ENCODE data around the gene DNAJC10. TPM values are rescaled to one million over a fixed set of nuclear protein-coding genes. Genes with fewer than 3 reads are reported as not detected.

DNAJC10 gene
- total and polyA plus RNA-seq, 2 donors (not counting 3 experiments of a cell fraction or from before 2014, with no cell fraction given): 45.1 to 201 TPM

DNA sequence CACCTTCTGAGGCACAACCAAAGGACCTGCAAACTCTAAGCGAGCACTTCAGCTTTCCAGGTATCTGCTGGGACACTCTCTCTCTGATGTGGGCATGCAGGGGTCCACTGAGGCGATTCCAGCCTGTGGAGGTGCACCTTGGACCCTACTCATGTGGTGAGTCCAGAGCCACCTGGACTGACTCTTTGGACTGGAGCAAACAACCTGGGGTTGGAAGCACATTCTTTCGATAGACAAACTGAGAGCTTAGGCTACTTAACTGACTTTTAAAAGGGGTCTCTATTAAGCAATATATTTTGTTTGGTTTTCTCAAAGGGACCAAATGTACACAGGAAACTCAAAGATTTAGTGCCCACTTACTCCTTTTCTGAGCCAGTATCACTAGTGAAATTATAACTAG lies 98.7 kb downstream of the DNAJC10 start:
- ChIA-PET CTCF (no interaction called here), POLR2A (no interaction called here)
- TF ChIP-seq FOS (IDR thresholded peaks at IDR 0.05; ENCODE audit: borderline replicate concordance, insufficient read depth, low read length): no peak
- no peak for TF ChIP-seq EZH2 (IDR thresholded peaks at IDR 0.05; ENCODE audit: borderline replicate concordance, low read depth, low read length, severe bottlenecking)
- no peak for TF ChIP-seq GATA2 (IDR thresholded peaks at IDR 0.05; ENCODE audit: insufficient read depth, insufficient read length, low read depth, low read length)
- TF ChIP-seq, protein P1, sequence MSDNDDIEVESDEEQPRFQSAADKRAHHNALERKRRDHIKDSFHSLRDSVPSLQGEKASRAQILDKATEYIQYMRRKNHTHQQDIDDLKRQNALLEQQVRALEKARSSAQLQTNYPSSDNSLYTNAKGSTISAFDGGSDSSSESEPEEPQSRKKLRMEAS (IDR thresholded peaks at IDR 0.05; ENCODE audit: insufficient read depth, insufficient read length): no peak
- no peak for TF ChIP-seq POLR2AphosphoS5 (IDR thresholded peaks at IDR 0.05; ENCODE audit: insufficient read depth, low read depth, low read length)
- TF ChIP-seq, protein P2, sequence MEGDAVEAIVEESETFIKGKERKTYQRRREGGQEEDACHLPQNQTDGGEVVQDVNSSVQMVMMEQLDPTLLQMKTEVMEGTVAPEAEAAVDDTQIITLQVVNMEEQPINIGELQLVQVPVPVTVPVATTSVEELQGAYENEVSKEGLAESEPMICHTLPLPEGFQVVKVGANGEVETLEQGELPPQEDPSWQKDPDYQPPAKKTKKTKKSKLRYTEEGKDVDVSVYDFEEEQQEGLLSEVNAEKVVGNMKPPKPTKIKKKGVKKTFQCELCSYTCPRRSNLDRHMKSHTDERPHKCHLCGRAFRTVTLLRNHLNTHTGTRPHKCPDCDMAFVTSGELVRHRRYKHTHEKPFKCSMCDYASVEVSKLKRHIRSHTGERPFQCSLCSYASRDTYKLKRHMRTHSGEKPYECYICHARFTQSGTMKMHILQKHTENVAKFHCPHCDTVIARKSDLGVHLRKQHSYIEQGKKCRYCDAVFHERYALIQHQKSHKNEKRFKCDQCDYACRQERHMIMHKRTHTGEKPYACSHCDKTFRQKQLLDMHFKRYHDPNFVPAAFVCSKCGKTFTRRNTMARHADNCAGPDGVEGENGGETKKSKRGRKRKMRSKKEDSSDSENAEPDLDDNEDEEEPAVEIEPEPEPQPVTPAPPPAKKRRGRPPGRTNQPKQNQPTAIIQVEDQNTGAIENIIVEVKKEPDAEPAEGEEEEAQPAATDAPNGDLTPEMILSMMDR (IDR thresholded peaks at IDR 0.05; ENCODE audit: extremely low read depth in 1 of 2, insufficient read depth in 1 of 2, low read depth in 1 of 2, low read length in 2 of 2): no peak
- no peak for TF ChIP-seq MYC (IDR thresholded peaks at IDR 0.05; ENCODE audit: low read depth, low read length)
- TF ChIP-seq POLR2A (IDR thresholded peaks at IDR 0.05; ENCODE audit: low read depth, low read length): no peak
- TF ChIP-seq JUN (IDR thresholded peaks at IDR 0.05; ENCODE audit: borderline replicate concordance, insufficient read depth, insufficient read length, low read depth): no peak
- Histone ChIP-seq H3K4me1 (ENCODE audit: control insufficient read depth, extremely low read depth, insufficient read depth, low read length) (no peaks in the 10 kb centered on the region), H2AFZ (ENCODE audit: low read depth, low read length) (no peak overlapping the region), H3K79me2 (ENCODE audit: control insufficient read depth, insufficient read depth, low read length) (no peaks in the 10 kb centered on the region), H3K27me3 (ENCODE audit: control insufficient read depth in 2 of 2, insufficient read depth in 2 of 2, low read length in 2 of 2) (peaks cover 12 to 14% of the 10 kb centered on the region in 2 experiments), H3K27ac (ENCODE audit: insufficient read depth, low read depth, low read length) (no peak overlapping the region), H4K20me1 (replicated peaks; ENCODE audit: control insufficient read depth, extremely low read depth, insufficient read depth, low read length) (no peaks in the 10 kb centered on the region), H3K9me1 (replicated peaks; ENCODE audit: control insufficient read depth, extremely low read depth, insufficient read depth, low read length) (no peaks in the 10 kb centered on the region), H3K4me2 (ENCODE audit: insufficient read depth, low read length) (no peak overlapping the region), H3K4me3 (replicated peaks in 1 of 3; ENCODE audit: insufficient read depth in 1 of 3, low read depth in 1 of 3, low read length in 3 of 3) (no peak overlapping the region), H3K36me3 (ENCODE audit: control insufficient read depth in 2 of 2, extremely low read depth in 1 of 2, insufficient read depth in 2 of 2, low read length in 2 of 2) (no peaks in the 10 kb centered on the region), H3K9ac (replicated peaks; ENCODE audit: extremely low read depth, insufficient read depth, low read length) (no peak overlapping the region), H3K9me3 (replicated peaks; ENCODE audit: control insufficient read depth, insufficient read depth, low read length) (no peaks in the 10 kb centered on the region)
- FAIRE-seq (no peak), DNase-seq (ENCODE audit: low read depth, low spot score) (no peak)
- BruUV-seq (replicated peaks): no TSS peak
- intact Hi-C loops (cut with micrococcal nuclease) (no loop called here), dilution Hi-C loops (cut with MboI; ENCODE audit: extremely low pct_ligation_motif_present, low sequenced_read_pairs) (no loop called here)
